Endothelial cell of umbilical vein (primary cell): Measurements from ENCODE around the gene MDFIC. TPM values are rescaled to one million over a fixed set of nuclear protein-coding genes. Genes with fewer than 3 reads are reported as not detected.

ENCODE experiments used
- BruUV-seq: library from RNA; stranded (reverse); fragments of 400-500 nt; replicated peaks from 2 replicates; lab custom pipeline; 2021; lab: Mats Ljungman, UMichigan
- CTCF ChIA-PET: fragments of 300-600, 350-600 bp; sonication (Branson Sonifier 250); formaldehyde crosslinking; loops from one replicate; lab custom pipeline; 2021; ENCODE audit warnings: antibody characterized with exemption, inconsistent platforms; lab: Charles Lee
- POLR2A ChIA-PET: fragments of 300-600, 350-600 bp; sonication (Branson Sonifier 250); formaldehyde crosslinking; loops from one replicate; lab custom pipeline; 2021; ENCODE audit warnings: antibody characterized with exemption, inconsistent platforms; lab: Charles Lee
- DNase-seq: peaks from one replicate; pipeline ENCODE4 v3.0.0-alpha.2; 2011; ENCODE audit warnings: low read depth, low spot score
- FAIRE-seq: peaks from 2 replicates; lab custom pipeline; 2011; peaks lifted over from hg19 to GRCh38; lab: Jason Lieb, UNC
- H2AFZ ChIP-seq: 2 replicates; pipeline ENCODE4 v1.6.0; 2012; ENCODE audit warnings: low read depth, low read length, control low read depth, inconsistent platforms
- H3K27ac ChIP-seq: 2 replicates; pipeline ENCODE4 v1.5.1; 2011; ENCODE audit warnings: low read depth, mild to moderate bottlenecking, control low read depth, low read length, moderate library complexity; ENCODE audit not compliant: insufficient read depth
- H3K27me3 ChIP-seq, 2 experiments: 2 replicates each; pipeline versions ENCODE4 v1.6.0 to v1.6.1; 2011; ENCODE audit warnings: low read length in 2 of 2, mixed read lengths in 1 of 2; ENCODE audit not compliant: control insufficient read depth in 2 of 2, insufficient read depth in 2 of 2
- H3K36me3 ChIP-seq, 2 experiments: 2 replicates in 1 of 2; 3 replicates in 1 of 2; pipeline ENCODE4 v1.5.1; 2011; ENCODE audit warnings: low read length in 2 of 2, mild to moderate bottlenecking in 1 of 2, moderate library complexity in 1 of 2; ENCODE audit not compliant: control insufficient read depth in 2 of 2, insufficient read depth in 2 of 2; ENCODE audit errors: extremely low read depth in 1 of 2
- H3K4me1 ChIP-seq: 3 replicates; pipeline ENCODE4 v1.5.1; 2011; ENCODE audit warnings: mild to moderate bottlenecking, low read length; ENCODE audit not compliant: control insufficient read depth, insufficient read depth; ENCODE audit errors: extremely low read depth
- H3K4me2 ChIP-seq: 2 replicates; pipeline ENCODE4 v1.6.1; 2011; ENCODE audit warnings: low read length, control low read depth, mixed read lengths; ENCODE audit not compliant: insufficient read depth
- H3K4me3 ChIP-seq, 3 experiments: fragments of 200-600 bp in 1 of 3; sonication (generic), shearing (Covaris generic) in 1 of 3; replicated peaks in 1 of 3; 2 replicates each; pipeline ENCODE4 v1.5.1; 2011 to 2016; ENCODE audit warnings: control low read depth in 3 of 3, low read length in 3 of 3, mild to moderate bottlenecking in 2 of 3, inconsistent platforms in 1 of 3, low read depth in 1 of 3, moderate library complexity in 1 of 3; ENCODE audit not compliant: insufficient read depth in 1 of 3
- H3K79me2 ChIP-seq: 2 replicates; pipeline ENCODE4 v1.6.0; 2012; ENCODE audit warnings: low read length, inconsistent platforms; ENCODE audit not compliant: control insufficient read depth, insufficient read depth
- H3K9ac ChIP-seq: replicated peaks from 2 replicates; pipeline ENCODE3; 2011; ENCODE audit warnings: low read length, control low read depth; ENCODE audit not compliant: insufficient read depth; ENCODE audit errors: extremely low read depth
- H3K9me1 ChIP-seq: replicated peaks from 3 replicates; pipeline ENCODE4 v1.6.0; 2011; ENCODE audit warnings: mild to moderate bottlenecking, low read length; ENCODE audit not compliant: control insufficient read depth, insufficient read depth; ENCODE audit errors: extremely low read depth
- H3K9me3 ChIP-seq: replicated peaks from 2 replicates; pipeline ENCODE4 v1.5.1; 2012; ENCODE audit warnings: low read length, inconsistent platforms; ENCODE audit not compliant: control insufficient read depth, insufficient read depth
- H4K20me1 ChIP-seq: replicated peaks from 2 replicates; pipeline ENCODE3; 2011; ENCODE audit warnings: mild to moderate bottlenecking, low read length; ENCODE audit not compliant: control insufficient read depth, insufficient read depth; ENCODE audit errors: extremely low read depth
- EZH2 ChIP-seq: IDR thresholded peaks from 2 replicates; pipeline ENCODE4 v1.6.1; 2012; ENCODE audit warnings: borderline replicate concordance, low read depth, mild to moderate bottlenecking, moderate library complexity, low read length, inconsistent platforms; ENCODE audit not compliant: severe bottlenecking
- FOS ChIP-seq: IDR thresholded peaks from 2 replicates; pipeline ENCODE4 v1.6.1; 2011; ENCODE audit warnings: mild to moderate bottlenecking, low read length, moderate library complexity, borderline replicate concordance; ENCODE audit not compliant: insufficient read depth
- GATA2 ChIP-seq: IDR thresholded peaks from 2 replicates; pipeline ENCODE4 v1.7.0; 2011; ENCODE audit warnings: low read depth, mild to moderate bottlenecking, moderate library complexity, mixed read lengths, low read length; ENCODE audit not compliant: insufficient read length, insufficient read depth
- JUN ChIP-seq: IDR thresholded peaks from 2 replicates; pipeline ENCODE4 v1.6.1; 2011; ENCODE audit warnings: borderline replicate concordance, low read depth; ENCODE audit not compliant: insufficient read length, insufficient read depth
- MYC ChIP-seq: IDR thresholded peaks from one replicate; pipeline ENCODE4 v1.6.1; 2011; ENCODE audit warnings: mild to moderate bottlenecking, low read depth, low read length
- POLR2A ChIP-seq: IDR thresholded peaks from 2 replicates; pipeline ENCODE4 v1.6.1; 2012; ENCODE audit warnings: low read depth, mild to moderate bottlenecking, control low read depth, low read length
- POLR2AphosphoS5 ChIP-seq: IDR thresholded peaks from 2 replicates; pipeline ENCODE4 v1.6.1; 2012; ENCODE audit warnings: low read depth, mild to moderate bottlenecking, control low read depth, low read length, moderate library complexity; ENCODE audit not compliant: insufficient read depth
- dilution Hi-C: fragments of 300-500 bp; cut with MboI; formaldehyde crosslinking; loops from one replicate; pipeline ENCODE4 v1.15.0; 2019; ENCODE audit warnings: low sequenced_read_pairs; ENCODE audit not compliant: extremely low pct_ligation_motif_present
- intact Hi-C: fragments of 100-400 bp; cut with micrococcal nuclease; formaldehyde crosslinking; loops from one replicate; pipeline ENCODE4 v1.10.0; 2022
- polyA plus RNA-seq, 4 experiments: library from polyadenylated mRNA; depleted of rRNA in 3 of 4; stranded (reverse) in 3 of 4; unstranded in 1 of 4; fragments of >200 nt; gene quantifications; 2 replicates each; pipeline versions ENCODE4 v1.2.1 to v1.2.3, GENCODE V29; 2011 to 2012; ENCODE audit warnings: missing spikeins in 1 of 4
- total RNA-seq: library from RNA; stranded (reverse); gene quantifications from 2 replicates; pipeline ENCODE4 v1.2.3, GENCODE V29; 2021
- TF ChIP-seq, protein P1 (sequence below): IDR thresholded peaks from 2 replicates; pipeline ENCODE4 v1.6.1; 2011; ENCODE audit not compliant: insufficient read depth, insufficient read length

The MDFIC gene
- total and polyA plus RNA-seq, 2 donors (not counting 3 experiments of a cell fraction or from before 2014, with no cell fraction given), result 6.5 to 14.2 TPM

- H3K4me1 ChIP-seq, result peaks cover 3% of the 10 kb centered on the region
- FAIRE-seq (no peak), DNase-seq (no peak)
- H3K9ac ChIP-seq, result no peak overlapping the region
- no peaks in the 10 kb centered on the region for H4K20me1 ChIP-seq
- BruUV-seq, result no TSS peak
- no peaks in the 10 kb centered on the region for H3K9me1 ChIP-seq
- H3K27ac ChIP-seq, result no peak overlapping the region
- H3K27me3 ChIP-seq, result no peaks in the 10 kb centered on the region
- H3K36me3 ChIP-seq, result no peaks in the 10 kb centered on the region
- intact Hi-C loops, result no loop called here
- H3K9me3 ChIP-seq, result no peaks in the 10 kb centered on the region
- no peak overlapping the region for H3K4me2 ChIP-seq
- TF ChIP-seq MYC (no peak), GATA2 (no peak), POLR2AphosphoS5 (no peak), POLR2A (no peak), FOS (no peak)
- H3K79me2 ChIP-seq, result no peaks in the 10 kb centered on the region
- ChIA-PET CTCF (no interaction called here), POLR2A (no interaction called here)
- H3K4me3 ChIP-seq, result no peak overlapping the region
- H2AFZ ChIP-seq, result no peak overlapping the region
- dilution Hi-C loops, result no loop called here
Measured at GRCh38 chr7:114890561-114890960, 31.3 kb upstream of the MDFIC start.

DNA sequence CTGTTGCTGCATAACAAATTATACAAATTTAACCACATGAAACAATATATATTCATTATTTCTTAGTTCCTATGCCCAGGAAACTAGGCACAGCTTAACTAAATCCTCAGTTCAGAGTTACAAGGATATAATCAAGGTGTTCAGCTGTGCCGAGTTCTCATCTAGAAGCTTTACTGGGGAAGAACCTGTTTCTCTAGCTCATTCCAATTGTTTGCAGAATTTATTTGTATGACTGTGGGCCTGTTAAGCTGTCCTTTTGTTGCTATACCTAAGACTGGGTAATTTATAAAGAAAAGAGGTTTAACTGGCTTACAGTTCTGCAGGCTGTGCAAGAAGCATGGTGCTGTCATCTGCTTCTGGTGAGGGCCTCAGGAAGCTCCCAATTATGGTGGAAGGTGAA is 21.8 kb upstream of the MDFIC start:
- TF ChIP-seq FOS, result no peak
- TF ChIP-seq POLR2A, result no peak
- TF ChIP-seq MYC, result no peak
- no peak for TF ChIP-seq POLR2AphosphoS5
- no peak for TF ChIP-seq EZH2
- no peak for TF ChIP-seq JUN
- TF ChIP-seq, protein P1, sequence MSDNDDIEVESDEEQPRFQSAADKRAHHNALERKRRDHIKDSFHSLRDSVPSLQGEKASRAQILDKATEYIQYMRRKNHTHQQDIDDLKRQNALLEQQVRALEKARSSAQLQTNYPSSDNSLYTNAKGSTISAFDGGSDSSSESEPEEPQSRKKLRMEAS, result no peak
- no peak for TF ChIP-seq GATA2

More for the DNA sequence above, 21.8 kb upstream of the MDFIC start:
- intact Hi-C loops (no loop called here), dilution Hi-C loops (no loop called here)
- no TSS peak for BruUV-seq
- no peak overlapping the region for H3K4me2 ChIP-seq
- CTCF ChIA-PET, result interaction anchor here (1.0 to 1.5 kb wide), 2 partner anchors 10 to 317 kb away, joined by 4 to 6 read pairs; no protein-coding TSS in a partner anchor
- no peak overlapping the region for H3K27ac ChIP-seq
- no peaks in the 10 kb centered on the region for H3K9me1 ChIP-seq
- FAIRE-seq (no peak), DNase-seq (no peak)
- H2AFZ ChIP-seq, result no peak overlapping the region
- H3K4me1 ChIP-seq, result no peaks in the 10 kb centered on the region
- H3K36me3 ChIP-seq, result no peaks in the 10 kb centered on the region
- H3K4me3 ChIP-seq, result no peak overlapping the region
- no peaks in the 10 kb centered on the region for H3K27me3 ChIP-seq
- no peaks in the 10 kb centered on the region for H3K9me3 ChIP-seq
- POLR2A ChIA-PET, result no interaction called here
- no peaks in the 10 kb centered on the region for H3K79me2 ChIP-seq
- no peak overlapping the region for H3K9ac ChIP-seq
- H4K20me1 ChIP-seq, result no peaks in the 10 kb centered on the region
